SKM-1 treated with dmso at 0.1 percent for 144 hours (cell line): ENCODE measurements around the gene LLCFC1.

Source experiments
- DNase-seq: peaks from one replicate; lab custom pipeline; 2025; ENCODE audit not compliant: unreplicated experiment; lab: John Stamatoyannopoulos, UW

Gene LLCFC1

DNA sequence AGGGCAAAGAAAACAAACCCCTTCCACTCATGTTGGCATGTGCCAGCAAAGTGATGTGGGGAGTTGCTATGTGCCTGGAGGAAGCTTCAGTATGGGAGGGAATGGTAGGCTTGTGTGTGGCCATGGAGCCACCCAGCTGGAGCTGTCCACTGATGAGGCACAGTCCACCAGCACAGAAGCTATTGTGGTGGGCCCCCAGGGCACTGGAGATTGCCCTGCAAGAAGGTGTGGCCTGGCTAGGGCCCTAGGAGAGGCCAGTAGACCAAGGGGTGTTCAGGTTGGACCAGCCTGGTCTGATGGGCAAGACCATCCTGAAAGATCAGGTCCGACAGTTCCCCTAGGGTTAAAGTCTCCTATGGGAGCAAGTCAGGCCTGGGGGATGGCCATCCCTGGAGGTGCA is 45.0 kb downstream of the LLCFC1 start:
- DNase-seq, result no peak
